ENCODE data around the gene APBB1.
"Not testable (repeated sequence)": the region's sequence is repeated elsewhere in the genome, so short reads cannot be mapped to it uniquely, and the experiment has no call there.

Gene APBB1

GRCh38 chr11:6415797-6416196 is 3.1 kb downstream of the APBB1 start:
- no peak for DNase-seq

- DNase-seq, result no peak
Measured at GRCh38 chr11:6414874-6415328, 4.0 kb downstream of the APBB1 start.

GRCh38 chr11:6413791-6414201 is 5.1 kb downstream of the APBB1 start:
- no peak for DNase-seq

GRCh38 chr11:6411594-6412031 is 7.3 kb downstream of the APBB1 start:
- DNase-seq, result no peak

- DNase-seq, result no peak
Measured at GRCh38 chr11:6410695-6411430, 8.0 kb downstream of the APBB1 start.

GRCh38 chr11:6406370-6406769 is 12.5 kb downstream of the APBB1 start:
- DNase-seq, result no peak

- no peak for DNase-seq
Measured at GRCh38 chr11:6405846-6406245, 13.0 kb downstream of the APBB1 start.

GRCh38 chr11:6405052-6405667 is 13.7 kb downstream of the APBB1 start:
- DNase-seq, result no peak

GRCh38 chr11:6404342-6405051 is 14.4 kb downstream of the APBB1 start:
- no peak for DNase-seq

- DNase-seq, result no peak
Measured at GRCh38 chr11:6403539-6403938, 15.4 kb downstream of the APBB1 start.

- DNase-seq, result no peak
Measured at GRCh38 chr11:6402561-6402981, 16.3 kb downstream of the APBB1 start.

GRCh38 chr11:6402061-6402470 is 16.8 kb downstream of the APBB1 start:
- no peak for DNase-seq

- no peak for DNase-seq
Measured at GRCh38 chr11:6401464-6401863, 17.4 kb downstream of the APBB1 start.

- no peak for DNase-seq
Measured at GRCh38 chr11:6400431-6401345, 18.2 kb downstream of the APBB1 start.

- no peak for DNase-seq
Measured at GRCh38 chr11:6397636-6398035, 21.3 kb downstream of the APBB1 start.

GRCh38 chr11:6397156-6397555 is 21.7 kb downstream of the APBB1 start:
- DNase-seq, result no peak

GRCh38 chr11:6395470-6396060 is 23.3 kb downstream of the APBB1 start:
- DNase-seq, result no peak

GRCh38 chr11:6393989-6394670 is 24.8 kb downstream of the APBB1 start:
- no peak for DNase-seq

GRCh38 chr11:6392251-6392650 is 26.6 kb downstream of the APBB1 start:
- DNase-seq, result not testable (repeated sequence)

- no peak for DNase-seq
Measured at GRCh38 chr11:6391537-6392134, 27.3 kb downstream of the APBB1 start.
